GM12878 (cell line): Measurements from ENCODE around the gene PHF21B. TPM values are rescaled to one million over a fixed set of nuclear protein-coding genes. Genes with fewer than 3 reads are reported as not detected.

ENCODE experiments used
- RAD21 ChIP-seq: IDR thresholded peaks from 2 replicates; pipeline ENCODE4 v1.6.1; 2011; ENCODE audit warnings: mild to moderate bottlenecking, low read depth, low read length, moderate library complexity; ENCODE audit not compliant: insufficient read depth
- RFX5 ChIP-seq: IDR thresholded peaks from 2 replicates; pipeline ENCODE4 v1.6.1; 2011; ENCODE audit warnings: low read depth, low read length, improper control_type of control experiment
- YBX1 ChIP-seq: fragments of 450-650 bp; IDR thresholded peaks from 2 replicates; pipeline ENCODE4 v1.6.1; 2016; ENCODE audit warnings: antibody characterized with exemption
- polyA plus RNA-seq, 11 experiments: library from polyadenylated mRNA; depleted of rRNA in 4 of 11; unstranded in 6 of 11; stranded (reverse) in 5 of 11; fragments of >200 nt; fragmentation: Nextera tagmentation in 4 of 11; fragmentation: Illumina TruSeq in 1 of 11; extraction: Ambion mirVana in 4 of 11; extraction: Trizol in 1 of 11; gene quantifications; 1 replicate in 1 of 11; 2 replicates in 10 of 11; pipeline versions ENCODE4 v1.2.1 to v1.2.3, GENCODE V29; 2011 to 2016; ENCODE audit warnings: inconsistent platforms in 2 of 11, missing spikeins in 2 of 11, low read depth in 1 of 11
- total RNA-seq, 4 experiments: library from RNA; depleted of rRNA in 3 of 4; stranded (reverse); fragments of >200 nt in 3 of 4; fragmentation: Illumina TruSeq in 1 of 4; extraction: Trizol in 1 of 4; gene quantifications; 2 replicates each; pipeline versions ENCODE4 v1.2.1 to v1.2.3, GENCODE V29; 2013 to 2021
- TF ChIP-seq, protein P1 (sequence below): IDR thresholded peaks from 2 replicates; pipeline ENCODE4 v1.6.1; 2012; ENCODE audit warnings: improper control_type of control experiment, low read depth, low read length; ENCODE audit not compliant: insufficient replicate concordance
- TF ChIP-seq, protein P2 (sequence below): IDR thresholded peaks from 2 replicates; pipeline ENCODE4 v1.6.1; 2012; ENCODE audit warnings: low read depth, low read length, improper control_type of control experiment
- TF ChIP-seq, protein P3 (sequence below): fragments of 450-650 bp; formaldehyde crosslinking; IDR thresholded peaks from 2 replicates; pipeline ENCODE4 v1.4.0; 2022; ENCODE audit warnings: mild to moderate bottlenecking, moderate library complexity

PHF21B gene
- total and polyA plus RNA-seq, 10 of the 15 experiments (the other 5 are each of a cell fraction or from before 2014, with no cell fraction given), result 0.03 to 0.35 TPM; not detected in 8

DNA sequence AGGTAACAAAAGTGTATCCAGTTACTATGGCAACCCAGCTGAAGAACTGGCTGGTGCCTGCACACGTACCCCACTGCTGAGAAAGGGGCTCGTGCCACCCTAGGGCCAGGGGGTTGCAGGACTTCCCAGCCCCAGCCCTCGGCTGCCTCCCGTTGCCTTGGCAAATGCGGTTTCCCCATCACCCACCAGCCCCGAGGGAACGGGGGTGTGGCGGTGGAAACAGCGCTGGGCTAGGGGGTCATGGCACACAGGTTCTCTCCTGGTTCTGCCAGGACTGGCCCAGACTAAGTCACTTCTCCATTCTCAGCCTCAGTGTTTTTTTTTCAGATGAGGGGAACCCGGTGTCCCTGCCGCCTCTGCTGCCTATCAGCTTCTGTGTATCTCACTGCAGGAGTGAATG lies 27.9 kb downstream of the PHF21B start (continued):
- TF ChIP-seq, protein P1, sequence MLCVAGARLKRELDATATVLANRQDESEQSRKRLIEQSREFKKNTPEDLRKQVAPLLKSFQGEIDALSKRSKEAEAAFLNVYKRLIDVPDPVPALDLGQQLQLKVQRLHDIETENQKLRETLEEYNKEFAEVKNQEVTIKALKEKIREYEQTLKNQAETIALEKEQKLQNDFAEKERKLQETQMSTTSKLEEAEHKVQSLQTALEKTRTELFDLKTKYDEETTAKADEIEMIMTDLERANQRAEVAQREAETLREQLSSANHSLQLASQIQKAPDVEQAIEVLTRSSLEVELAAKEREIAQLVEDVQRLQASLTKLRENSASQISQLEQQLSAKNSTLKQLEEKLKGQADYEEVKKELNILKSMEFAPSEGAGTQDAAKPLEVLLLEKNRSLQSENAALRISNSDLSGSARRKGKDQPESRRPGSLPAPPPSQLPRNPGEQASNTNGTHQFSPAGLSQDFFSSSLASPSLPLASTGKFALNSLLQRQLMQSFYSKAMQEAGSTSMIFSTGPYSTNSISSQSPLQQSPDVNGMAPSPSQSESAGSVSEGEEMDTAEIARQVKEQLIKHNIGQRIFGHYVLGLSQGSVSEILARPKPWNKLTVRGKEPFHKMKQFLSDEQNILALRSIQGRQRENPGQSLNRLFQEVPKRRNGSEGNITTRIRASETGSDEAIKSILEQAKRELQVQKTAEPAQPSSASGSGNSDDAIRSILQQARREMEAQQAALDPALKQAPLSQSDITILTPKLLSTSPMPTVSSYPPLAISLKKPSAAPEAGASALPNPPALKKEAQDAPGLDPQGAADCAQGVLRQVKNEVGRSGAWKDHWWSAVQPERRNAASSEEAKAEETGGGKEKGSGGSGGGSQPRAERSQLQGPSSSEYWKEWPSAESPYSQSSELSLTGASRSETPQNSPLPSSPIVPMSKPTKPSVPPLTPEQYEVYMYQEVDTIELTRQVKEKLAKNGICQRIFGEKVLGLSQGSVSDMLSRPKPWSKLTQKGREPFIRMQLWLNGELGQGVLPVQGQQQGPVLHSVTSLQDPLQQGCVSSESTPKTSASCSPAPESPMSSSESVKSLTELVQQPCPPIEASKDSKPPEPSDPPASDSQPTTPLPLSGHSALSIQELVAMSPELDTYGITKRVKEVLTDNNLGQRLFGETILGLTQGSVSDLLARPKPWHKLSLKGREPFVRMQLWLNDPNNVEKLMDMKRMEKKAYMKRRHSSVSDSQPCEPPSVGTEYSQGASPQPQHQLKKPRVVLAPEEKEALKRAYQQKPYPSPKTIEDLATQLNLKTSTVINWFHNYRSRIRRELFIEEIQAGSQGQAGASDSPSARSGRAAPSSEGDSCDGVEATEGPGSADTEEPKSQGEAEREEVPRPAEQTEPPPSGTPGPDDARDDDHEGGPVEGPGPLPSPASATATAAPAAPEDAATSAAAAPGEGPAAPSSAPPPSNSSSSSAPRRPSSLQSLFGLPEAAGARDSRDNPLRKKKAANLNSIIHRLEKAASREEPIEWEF, result no peak
- TF ChIP-seq, protein P2, sequence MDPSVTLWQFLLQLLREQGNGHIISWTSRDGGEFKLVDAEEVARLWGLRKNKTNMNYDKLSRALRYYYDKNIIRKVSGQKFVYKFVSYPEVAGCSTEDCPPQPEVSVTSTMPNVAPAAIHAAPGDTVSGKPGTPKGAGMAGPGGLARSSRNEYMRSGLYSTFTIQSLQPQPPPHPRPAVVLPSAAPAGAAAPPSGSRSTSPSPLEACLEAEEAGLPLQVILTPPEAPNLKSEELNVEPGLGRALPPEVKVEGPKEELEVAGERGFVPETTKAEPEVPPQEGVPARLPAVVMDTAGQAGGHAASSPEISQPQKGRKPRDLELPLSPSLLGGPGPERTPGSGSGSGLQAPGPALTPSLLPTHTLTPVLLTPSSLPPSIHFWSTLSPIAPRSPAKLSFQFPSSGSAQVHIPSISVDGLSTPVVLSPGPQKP, result no peak
- TF ChIP-seq, protein P3, sequence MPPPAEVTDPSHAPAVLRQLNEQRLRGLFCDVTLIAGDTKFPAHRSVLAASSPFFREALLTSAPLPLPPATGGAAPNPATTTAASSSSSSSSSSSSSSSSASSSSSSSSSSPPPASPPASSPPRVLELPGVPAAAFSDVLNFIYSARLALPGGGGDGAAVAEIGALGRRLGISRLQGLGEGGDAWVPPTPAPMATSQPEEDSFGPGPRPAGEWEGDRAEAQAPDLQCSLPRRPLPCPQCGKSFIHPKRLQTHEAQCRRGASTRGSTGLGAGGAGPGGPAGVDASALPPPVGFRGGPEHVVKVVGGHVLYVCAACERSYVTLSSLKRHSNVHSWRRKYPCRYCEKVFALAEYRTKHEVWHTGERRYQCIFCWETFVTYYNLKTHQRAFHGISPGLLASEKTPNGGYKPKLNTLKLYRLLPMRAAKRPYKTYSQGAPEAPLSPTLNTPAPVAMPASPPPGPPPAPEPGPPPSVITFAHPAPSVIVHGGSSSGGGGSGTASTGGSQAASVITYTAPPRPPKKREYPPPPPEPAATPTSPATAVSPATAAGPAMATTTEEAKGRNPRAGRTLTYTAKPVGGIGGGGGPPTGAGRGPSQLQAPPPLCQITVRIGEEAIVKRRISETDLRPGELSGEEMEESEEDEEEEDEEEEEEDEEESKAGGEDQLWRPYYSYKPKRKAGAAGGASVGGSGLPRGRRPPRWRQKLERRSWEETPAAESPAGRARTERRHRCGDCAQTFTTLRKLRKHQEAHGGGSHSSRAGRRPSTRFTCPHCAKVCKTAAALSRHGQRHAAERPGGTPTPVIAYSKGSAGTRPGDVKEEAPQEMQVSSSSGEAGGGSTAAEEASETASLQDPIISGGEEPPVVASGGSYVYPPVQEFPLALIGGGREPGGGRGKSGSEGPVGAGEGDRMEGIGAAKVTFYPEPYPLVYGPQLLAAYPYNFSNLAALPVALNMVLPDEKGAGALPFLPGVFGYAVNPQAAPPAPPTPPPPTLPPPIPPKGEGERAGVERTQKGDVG (CRISPR knock-in tag), result no peak
- no peak for TF ChIP-seq RFX5
- TF ChIP-seq RAD21, result no peak
- no peak for TF ChIP-seq YBX1
